ELF-1 (cell line): ENCODE measurements around the gene GRIK4.

Experiments
- DNase-seq: peaks from one replicate; pipeline ENCODE4 v3.0.0-alpha.2; 2016; ENCODE audit warnings: low read depth, low spot score

The GRIK4 gene

GRCh38 chr11:120941000-120941399 is 429.5 kb downstream of the GRIK4 start:
- no peak for DNase-seq

DNA sequence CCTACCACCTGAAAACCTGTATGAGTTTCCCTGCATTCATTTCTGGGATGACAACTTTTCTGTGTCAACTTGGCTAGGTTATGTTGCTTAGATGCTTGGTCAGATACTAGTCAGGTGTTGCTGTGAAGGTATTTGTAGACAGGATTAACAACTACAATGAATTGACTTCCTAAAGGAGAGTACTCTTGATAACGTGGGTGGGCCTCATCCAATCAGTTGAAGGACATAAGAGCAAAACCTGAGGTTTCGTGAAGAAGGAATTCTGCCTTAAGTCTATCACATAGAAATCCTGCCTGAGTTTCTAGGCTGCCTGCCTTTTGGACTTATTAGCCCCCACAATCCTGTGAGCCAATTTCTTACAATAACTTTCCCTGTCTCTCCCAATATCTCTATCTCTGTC is 431.2 kb downstream of the GRIK4 start:
- no peak for DNase-seq

DNA sequence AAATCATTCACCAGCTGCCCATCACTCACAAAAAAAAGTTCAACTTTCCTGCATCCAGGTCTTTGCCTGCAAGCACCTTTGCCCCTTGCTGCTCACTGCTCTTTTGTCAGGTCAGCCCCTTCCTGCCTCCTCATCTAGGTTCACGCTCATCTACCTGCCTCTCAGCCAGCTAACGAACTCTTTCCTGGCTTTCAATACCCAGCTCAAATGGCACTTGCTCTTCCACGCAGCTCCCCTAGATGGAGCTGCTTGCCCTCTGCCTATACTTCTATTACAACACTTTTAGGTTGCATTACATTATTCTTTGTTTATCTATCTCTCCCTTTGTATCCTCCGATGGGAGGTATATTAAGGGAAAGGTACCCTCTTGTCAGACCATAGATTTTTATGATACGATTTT is 433.5 kb downstream of the GRIK4 start:
- no peak for DNase-seq

GRCh38 chr11:120950880-120951279 is 439.3 kb downstream of the GRIK4 start:
- no peak for DNase-seq

DNA sequence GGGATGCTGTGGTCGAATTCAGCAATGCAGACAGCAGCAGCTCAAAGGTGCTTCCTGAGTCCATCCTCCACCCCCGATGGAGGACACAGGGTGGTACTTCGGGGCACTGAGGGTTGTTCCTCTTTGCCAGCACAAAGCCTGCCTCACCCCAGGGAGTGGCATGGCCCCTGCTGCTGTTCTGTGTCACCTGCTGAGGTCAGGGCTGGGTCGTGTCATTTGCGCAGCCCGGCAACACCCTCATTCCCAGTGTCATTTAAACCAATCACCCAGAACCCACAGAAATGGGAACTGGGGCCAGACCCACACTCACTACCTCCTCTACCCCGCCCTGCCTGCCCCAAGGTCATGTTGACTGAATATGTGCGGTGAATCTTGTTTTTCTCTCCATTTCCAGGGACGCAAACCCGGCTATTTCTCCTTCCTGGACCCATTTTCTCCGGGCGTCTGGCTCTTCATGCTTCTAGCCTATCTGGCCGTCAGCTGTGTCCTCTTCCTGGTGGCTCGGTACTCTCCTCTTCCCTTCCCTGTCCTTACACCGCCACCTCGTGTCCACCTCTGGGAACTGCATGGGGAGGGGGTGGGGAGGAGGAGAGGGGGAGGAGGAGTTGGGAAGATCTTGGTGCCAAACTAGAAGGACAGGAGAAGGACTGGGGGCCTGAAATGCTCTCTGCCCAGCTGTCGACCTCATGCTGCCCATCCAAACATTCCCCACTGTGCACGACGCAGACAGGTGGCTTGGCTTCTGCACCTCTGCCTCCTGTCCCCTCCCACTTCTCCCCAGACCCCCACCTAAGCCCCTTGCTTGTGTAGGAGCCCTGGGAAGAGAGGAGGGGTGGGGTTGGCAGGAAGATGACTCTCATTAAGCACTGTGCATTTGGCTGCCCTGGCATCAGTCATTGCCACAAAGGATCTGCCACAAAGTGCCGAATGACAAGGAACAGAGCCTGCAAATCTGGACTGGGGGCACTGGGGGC is 441.2 kb downstream of the GRIK4 start:
- peak; percentile 85 for DNase-seq

GRCh38 chr11:120954381-120954780 is 442.8 kb downstream of the GRIK4 start:
- DNase-seq, result no peak

- peak; percentile 37 for DNase-seq
These were observed 445.4 kb downstream of the GRIK4 start for GRCh38 chr11:120956710-120957495.

DNA sequence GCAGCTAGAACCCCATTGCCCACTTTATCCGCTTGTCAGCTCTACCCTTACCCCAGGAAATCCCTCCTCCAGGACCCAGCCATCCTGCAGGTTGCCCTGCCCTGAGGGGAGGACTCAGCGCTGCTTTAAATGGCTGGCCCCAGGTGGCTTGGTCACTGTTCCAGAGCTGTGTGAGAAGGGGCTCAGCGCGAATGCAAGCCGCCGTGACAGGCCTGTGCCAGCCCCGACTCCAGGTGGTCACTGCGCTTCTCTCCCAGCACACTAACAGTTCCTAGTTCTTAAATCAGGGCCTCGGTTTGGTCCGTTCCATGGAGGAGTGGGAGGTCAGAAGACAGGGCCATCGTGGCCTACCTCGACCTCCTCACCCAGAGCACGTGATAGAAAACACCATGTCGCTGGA is 446.6 kb downstream of the GRIK4 start:
- DNase-seq, result no peak

- no peak for DNase-seq
These were observed 447.6 kb downstream of the GRIK4 start for GRCh38 chr11:120959189-120959588.

DNA sequence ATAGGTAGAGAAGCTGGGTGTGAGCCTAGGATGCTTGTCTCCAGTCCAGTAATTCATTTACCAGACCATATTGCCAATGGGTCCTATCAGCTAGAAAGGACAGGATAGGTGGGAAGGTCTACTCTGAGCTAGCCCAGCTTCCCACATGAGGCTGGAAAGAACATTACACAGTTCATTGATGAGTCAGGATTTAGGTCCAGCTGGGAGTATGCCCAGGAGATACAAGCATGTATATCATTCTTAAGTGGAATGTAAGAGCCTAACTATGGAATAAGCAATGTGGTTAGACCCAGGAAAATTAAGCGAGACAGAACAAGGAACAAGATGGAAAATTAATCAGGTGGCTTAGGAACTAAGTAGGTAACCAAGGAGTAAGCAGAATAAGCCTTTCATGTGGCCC is 453.3 kb downstream of the GRIK4 start:
- DNase-seq, result no peak

DNA sequence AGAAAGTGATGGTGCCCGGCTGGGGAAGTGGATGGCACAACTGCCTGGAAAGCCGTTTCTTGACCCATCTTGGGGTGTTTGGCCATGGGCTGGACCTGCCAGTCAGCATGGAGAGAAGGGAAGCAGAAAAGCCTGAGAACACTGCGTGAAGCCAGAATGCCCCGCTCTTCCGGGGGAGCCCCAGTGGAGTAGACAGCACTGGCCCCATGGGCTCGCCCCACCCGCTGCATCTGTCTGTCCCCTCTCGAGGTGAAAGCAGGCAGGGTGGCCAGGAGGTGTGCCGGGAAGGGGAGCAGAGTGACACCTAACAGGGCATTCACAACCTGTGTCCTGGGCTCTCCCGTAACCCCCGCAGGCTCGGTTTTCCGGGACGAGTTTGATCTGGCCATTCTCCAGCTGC is 455.3 kb downstream of the GRIK4 start:
- no peak for DNase-seq

DNA sequence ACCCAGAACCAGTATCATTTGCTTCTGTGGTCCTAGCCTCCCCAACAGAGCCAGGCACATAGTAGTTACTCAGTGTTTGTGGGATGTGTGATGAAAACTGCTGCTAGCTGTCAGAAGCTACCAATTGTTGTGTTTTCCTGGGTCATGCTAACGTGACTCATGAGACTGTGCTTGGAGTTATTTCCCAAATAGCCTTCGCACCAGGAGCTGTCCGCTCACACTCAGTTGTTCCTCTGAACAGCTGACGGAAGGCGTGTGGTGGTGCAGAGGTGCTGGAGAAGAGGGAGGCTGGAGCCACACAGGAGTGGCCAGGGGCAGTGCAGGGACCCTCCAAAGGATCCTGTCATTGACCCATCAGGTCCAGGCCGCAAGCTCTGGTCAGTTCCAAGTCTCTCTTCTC is 458.4 kb downstream of the GRIK4 start:
- no peak for DNase-seq

GRCh38 chr11:120971825-120972224 is 460.3 kb downstream of the GRIK4 start:
- DNase-seq, result no peak

DNA sequence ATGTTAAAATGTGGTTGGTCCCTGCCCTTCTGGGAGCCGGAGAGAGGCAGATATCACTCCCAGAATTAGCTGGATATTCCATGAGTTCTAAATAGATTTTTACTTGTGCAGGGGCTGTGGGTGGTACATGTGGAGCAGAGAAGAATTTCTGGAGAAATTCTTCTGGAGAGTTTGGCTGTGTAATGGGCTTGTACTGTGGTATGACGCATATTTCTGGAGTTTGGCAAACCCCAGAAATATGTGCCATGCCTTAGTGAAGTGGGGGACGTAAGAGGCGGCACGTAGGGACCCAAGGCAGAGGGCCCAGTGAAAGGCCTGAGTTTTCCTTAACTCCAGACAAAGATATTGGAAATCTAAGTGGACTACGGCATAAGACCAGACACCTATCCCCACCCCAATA is 461.1 kb downstream of the GRIK4 start:
- DNase-seq, result no peak

DNA sequence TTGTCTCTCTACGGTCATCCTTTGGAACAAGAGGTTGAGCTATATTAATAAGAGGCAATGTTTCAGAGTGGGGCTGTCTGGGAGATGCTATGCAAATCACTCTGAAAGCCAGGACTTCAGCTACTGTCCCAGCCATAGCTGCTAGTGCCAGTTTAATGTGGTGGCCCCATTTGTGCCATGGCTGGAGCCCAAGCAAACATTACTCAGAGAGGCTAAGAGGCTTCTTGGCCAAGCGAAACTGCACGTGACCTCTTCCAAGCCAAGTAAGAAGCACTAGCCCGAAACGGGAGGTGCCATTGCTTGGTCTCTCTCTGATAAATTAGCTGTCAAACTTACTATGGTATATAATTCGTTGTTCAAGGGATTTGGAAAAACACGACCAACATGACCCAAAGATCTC is 462.0 kb downstream of the GRIK4 start:
- no peak for DNase-seq

- no peak for DNase-seq
These were observed 462.9 kb downstream of the GRIK4 start for GRCh38 chr11:120974466-120974865.

GRCh38 chr11:120974965-120975364 is 463.4 kb downstream of the GRIK4 start:
- DNase-seq, result no peak

DNA sequence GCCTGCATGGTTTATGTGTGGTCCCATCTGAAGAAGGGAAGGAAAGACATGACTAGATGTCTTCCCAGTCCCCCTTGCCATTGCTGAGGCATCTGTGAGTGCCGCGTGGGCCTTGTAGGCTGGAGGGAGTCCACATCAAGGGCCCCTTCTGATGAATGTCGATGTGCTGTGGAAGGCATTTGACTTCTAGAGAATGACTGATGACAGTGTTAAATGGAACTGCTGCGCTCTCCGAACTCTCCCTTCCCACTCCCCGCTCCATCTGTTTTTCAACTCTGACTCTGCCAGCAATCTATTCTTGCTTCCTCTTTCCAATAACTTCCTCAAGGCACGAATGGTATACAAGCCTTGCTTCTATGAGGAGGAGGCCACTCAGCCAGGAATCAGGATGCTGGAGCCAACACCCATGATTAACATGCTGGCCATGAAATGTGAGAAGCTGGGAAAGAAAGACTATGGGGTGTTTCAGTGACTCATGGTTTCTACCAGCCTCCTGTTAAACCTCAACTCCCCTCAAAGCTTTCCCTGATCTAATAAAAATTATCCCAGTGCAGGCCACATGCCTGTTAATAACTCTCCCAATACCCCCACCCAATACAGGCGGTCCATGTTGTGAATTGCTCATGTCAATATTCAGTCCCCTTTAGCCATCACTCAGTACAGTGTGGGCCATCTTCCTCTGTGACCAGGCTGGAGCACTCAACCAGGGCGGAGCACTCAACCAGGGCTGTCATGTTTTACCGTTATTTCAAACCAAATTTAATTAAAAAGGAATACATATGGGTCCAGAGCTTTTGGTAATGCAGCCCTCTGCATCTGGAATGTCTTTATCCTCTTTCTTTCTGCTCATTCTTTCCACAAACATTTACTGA is 466.0 kb downstream of the GRIK4 start:
- DNase-seq, result no peak

DNA sequence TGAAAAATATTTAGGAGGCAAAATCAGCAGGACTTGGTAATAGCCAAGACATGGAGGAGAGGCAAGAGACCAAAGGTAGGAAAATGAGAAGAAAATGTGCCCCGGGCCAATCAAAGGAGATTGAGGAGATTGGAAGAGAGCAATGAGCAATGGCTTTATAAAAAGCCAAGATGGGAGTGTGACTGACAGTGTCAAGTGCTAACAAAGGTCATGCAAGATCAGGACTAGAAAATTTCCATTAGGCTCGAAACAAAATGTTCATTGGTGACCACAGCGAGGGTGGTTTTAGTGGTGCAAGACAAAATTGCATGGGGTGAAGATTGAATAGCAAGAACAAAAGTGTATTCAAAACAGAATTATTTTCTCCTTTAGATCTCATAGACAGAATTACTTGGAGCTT is 467.2 kb downstream of the GRIK4 start:
- no peak for DNase-seq

DNA sequence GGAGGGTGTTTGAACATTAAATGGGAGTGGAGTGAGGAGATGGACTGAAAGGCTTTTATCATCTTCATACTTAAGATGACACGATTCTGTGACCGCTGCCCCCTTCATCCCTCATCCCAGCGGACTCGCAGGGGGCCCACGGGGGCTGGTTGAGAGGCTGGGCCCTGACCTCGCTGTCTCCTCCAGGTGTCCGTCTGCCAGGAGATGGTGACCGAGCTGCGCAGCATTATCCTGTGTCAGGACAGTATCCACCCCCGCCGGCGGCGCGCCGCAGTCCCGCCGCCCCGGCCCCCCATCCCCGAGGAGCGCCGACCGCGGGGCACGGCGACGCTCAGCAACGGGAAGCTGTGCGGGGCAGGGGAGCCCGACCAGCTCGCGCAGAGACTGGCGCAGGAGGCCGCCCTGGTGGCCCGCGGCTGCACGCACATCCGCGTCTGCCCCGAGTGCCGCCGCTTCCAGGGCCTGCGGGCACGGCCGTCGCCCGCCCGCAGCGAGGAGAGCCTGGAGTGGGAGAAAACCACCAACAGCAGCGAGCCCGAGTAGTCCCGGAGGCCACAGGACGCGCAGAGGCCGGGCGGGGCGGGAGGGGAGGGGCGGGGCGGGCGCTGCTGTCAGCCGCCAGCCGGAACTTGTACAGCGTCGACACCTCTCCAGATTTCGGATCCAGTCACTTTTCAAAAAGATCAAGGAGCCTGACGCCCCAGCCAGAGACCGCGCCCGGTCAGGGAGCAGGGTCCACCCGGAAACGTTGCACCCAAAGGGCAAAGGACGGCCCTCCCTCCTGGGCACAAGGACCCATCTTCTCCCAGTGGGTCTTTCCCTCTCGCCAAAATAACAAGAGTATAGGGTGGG is 474.4 kb downstream of the GRIK4 start:
- peak; percentile 85 for DNase-seq

- DNase-seq, result no peak
These were observed 477.1 kb downstream of the GRIK4 start for GRCh38 chr11:120988603-120989002.
